ENCODE data around the gene KHDRBS1.
A peak's percentile ranks its signal among the peaks of the same experiment; 100 is the strongest.

The KHDRBS1 gene

DNA sequence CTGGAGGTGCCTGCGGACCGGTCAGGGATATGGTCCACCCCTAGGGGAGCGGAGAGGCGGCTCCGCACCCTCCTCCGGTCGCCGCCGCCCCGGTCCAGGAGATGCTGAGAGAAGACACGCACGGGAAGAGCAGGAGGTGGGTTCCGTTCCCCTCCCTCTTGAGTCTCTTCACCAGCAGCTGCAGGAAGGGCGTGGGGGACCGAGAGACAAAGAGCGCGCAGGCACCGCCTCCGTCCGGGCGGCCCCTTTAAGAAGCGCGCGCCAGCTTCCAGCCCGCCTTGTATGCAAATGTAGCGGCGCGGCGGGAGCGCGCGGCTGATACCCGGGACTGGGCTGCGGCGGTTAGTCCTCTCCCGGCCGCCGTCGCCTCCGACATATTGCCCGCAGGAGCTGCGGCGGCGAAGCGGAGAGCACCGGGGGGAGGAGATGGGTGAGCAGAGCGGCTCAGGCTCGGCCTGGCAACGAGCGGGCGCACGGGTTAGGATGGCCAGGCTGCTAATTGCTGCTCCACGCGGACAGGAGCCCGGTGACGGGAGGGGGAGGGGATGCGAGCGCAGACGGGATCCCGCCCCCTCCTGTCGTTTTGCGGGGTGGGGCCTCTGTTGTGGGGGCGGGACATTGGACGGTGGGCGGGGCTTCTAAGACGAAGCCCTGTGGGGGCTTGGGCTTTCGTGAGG, 59.1 kb downstream of the KHDRBS1 start, which contains the start of gene TMEM39B (continued):
- TF ChIP-seq, protein P1, sequence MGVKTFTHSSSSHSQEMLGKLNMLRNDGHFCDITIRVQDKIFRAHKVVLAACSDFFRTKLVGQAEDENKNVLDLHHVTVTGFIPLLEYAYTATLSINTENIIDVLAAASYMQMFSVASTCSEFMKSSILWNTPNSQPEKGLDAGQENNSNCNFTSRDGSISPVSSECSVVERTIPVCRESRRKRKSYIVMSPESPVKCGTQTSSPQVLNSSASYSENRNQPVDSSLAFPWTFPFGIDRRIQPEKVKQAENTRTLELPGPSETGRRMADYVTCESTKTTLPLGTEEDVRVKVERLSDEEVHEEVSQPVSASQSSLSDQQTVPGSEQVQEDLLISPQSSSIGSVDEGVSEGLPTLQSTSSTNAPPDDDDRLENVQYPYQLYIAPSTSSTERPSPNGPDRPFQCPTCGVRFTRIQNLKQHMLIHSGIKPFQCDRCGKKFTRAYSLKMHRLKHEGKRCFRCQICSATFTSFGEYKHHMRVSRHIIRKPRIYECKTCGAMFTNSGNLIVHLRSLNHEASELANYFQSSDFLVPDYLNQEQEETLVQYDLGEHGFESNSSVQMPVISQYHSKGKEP (tag by site-specific recombination; IDR thresholded peaks at IDR 0.05): no peak
- TF ChIP-seq ZNF223 (tag by site-specific recombination; IDR thresholded peaks at IDR 0.05) (no peak), ZNF837 (tag by site-specific recombination; IDR thresholded peaks at IDR 0.05) (no peak), KLF7 (tag by site-specific recombination; IDR thresholded peaks at IDR 0.05; ENCODE audit: borderline replicate concordance) (0 out of 2 replicates have a peak, but pooled peaks have one; percentile 19), ZFP37 (tag by site-specific recombination; IDR thresholded peaks at IDR 0.05) (peak; percentile 40; the same call in 1 of the 2 replicates), ZNF747 (tag by site-specific recombination; IDR thresholded peaks at IDR 0.05) (no peak), IKZF3 (tag by site-specific recombination; IDR thresholded peaks at IDR 0.05) (no peak), ZIC2 (tag by site-specific recombination; IDR thresholded peaks at IDR 0.05) (0 out of 2 replicates have a peak, but pooled peaks have one; percentile 35), WT1 (tag by site-specific recombination; IDR thresholded peaks at IDR 0.05) (no peak; the same call in 1 of the 2 replicates), ZNF473 (tag by site-specific recombination; IDR thresholded peaks at IDR 0.05) (no peak), ZNF324 (tag by site-specific recombination; IDR thresholded peaks at IDR 0.05) (peak; percentile 88), EGR2 (tag by site-specific recombination; IDR thresholded peaks at IDR 0.05; ENCODE audit: low read depth) (no peak)
- TF ChIP-seq, protein P2, sequence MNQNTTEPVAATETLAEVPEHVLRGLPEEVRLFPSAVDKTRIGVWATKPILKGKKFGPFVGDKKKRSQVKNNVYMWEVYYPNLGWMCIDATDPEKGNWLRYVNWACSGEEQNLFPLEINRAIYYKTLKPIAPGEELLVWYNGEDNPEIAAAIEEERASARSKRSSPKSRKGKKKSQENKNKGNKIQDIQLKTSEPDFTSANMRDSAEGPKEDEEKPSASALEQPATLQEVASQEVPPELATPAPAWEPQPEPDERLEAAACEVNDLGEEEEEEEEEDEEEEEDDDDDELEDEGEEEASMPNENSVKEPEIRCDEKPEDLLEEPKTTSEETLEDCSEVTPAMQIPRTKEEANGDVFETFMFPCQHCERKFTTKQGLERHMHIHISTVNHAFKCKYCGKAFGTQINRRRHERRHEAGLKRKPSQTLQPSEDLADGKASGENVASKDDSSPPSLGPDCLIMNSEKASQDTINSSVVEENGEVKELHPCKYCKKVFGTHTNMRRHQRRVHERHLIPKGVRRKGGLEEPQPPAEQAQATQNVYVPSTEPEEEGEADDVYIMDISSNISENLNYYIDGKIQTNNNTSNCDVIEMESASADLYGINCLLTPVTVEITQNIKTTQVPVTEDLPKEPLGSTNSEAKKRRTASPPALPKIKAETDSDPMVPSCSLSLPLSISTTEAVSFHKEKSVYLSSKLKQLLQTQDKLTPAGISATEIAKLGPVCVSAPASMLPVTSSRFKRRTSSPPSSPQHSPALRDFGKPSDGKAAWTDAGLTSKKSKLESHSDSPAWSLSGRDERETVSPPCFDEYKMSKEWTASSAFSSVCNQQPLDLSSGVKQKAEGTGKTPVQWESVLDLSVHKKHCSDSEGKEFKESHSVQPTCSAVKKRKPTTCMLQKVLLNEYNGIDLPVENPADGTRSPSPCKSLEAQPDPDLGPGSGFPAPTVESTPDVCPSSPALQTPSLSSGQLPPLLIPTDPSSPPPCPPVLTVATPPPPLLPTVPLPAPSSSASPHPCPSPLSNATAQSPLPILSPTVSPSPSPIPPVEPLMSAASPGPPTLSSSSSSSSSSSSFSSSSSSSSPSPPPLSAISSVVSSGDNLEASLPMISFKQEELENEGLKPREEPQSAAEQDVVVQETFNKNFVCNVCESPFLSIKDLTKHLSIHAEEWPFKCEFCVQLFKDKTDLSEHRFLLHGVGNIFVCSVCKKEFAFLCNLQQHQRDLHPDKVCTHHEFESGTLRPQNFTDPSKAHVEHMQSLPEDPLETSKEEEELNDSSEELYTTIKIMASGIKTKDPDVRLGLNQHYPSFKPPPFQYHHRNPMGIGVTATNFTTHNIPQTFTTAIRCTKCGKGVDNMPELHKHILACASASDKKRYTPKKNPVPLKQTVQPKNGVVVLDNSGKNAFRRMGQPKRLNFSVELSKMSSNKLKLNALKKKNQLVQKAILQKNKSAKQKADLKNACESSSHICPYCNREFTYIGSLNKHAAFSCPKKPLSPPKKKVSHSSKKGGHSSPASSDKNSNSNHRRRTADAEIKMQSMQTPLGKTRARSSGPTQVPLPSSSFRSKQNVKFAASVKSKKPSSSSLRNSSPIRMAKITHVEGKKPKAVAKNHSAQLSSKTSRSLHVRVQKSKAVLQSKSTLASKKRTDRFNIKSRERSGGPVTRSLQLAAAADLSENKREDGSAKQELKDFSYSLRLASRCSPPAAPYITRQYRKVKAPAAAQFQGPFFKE (tag by site-specific recombination; IDR thresholded peaks at IDR 0.05; ENCODE audit: borderline replicate concordance): no peak
- TF ChIP-seq, protein P3, sequence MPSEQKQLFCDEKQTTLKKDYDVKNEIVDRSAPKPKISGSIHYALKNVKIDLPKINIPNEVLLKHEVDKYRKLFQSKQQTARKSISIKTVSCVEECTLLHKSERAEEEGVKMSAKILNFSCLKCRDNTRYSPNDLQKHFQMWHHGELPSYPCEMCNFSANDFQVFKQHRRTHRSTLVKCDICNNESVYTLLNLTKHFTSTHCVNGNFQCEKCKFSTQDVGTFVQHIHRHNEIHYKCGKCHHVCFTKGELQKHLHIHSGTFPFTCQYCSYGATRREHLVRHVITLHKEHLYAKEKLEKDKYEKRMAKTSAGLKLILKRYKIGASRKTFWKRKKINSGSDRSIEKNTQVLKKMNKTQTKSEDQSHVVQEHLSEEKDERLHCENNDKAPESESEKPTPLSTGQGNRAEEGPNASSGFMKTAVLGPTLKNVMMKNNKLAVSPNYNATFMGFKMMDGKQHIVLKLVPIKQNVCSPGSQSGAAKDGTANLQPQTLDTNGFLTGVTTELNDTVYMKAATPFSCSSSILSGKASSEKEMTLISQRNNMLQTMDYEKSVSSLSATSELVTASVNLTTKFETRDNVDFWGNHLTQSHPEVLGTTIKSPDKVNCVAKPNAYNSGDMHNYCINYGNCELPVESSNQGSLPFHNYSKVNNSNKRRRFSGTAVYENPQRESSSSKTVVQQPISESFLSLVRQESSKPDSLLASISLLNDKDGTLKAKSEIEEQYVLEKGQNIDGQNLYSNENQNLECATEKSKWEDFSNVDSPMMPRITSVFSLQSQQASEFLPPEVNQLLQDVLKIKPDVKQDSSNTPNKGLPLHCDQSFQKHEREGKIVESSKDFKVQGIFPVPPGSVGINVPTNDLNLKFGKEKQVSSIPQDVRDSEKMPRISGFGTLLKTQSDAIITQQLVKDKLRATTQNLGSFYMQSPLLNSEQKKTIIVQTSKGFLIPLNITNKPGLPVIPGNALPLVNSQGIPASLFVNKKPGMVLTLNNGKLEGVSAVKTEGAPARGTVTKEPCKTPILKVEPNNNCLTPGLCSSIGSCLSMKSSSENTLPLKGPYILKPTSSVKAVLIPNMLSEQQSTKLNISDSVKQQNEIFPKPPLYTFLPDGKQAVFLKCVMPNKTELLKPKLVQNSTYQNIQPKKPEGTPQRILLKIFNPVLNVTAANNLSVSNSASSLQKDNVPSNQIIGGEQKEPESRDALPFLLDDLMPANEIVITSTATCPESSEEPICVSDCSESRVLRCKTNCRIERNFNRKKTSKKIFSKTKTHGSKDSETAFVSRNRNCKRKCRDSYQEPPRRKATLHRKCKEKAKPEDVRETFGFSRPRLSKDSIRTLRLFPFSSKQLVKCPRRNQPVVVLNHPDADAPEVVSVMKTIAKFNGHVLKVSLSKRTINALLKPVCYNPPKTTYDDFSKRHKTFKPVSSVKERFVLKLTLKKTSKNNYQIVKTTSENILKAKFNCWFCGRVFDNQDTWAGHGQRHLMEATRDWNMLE (tag by site-specific recombination; conservative IDR thresholded peaks at IDR 0.05; ENCODE audit: low read depth): no peak
- TF ChIP-seq, protein P4, sequence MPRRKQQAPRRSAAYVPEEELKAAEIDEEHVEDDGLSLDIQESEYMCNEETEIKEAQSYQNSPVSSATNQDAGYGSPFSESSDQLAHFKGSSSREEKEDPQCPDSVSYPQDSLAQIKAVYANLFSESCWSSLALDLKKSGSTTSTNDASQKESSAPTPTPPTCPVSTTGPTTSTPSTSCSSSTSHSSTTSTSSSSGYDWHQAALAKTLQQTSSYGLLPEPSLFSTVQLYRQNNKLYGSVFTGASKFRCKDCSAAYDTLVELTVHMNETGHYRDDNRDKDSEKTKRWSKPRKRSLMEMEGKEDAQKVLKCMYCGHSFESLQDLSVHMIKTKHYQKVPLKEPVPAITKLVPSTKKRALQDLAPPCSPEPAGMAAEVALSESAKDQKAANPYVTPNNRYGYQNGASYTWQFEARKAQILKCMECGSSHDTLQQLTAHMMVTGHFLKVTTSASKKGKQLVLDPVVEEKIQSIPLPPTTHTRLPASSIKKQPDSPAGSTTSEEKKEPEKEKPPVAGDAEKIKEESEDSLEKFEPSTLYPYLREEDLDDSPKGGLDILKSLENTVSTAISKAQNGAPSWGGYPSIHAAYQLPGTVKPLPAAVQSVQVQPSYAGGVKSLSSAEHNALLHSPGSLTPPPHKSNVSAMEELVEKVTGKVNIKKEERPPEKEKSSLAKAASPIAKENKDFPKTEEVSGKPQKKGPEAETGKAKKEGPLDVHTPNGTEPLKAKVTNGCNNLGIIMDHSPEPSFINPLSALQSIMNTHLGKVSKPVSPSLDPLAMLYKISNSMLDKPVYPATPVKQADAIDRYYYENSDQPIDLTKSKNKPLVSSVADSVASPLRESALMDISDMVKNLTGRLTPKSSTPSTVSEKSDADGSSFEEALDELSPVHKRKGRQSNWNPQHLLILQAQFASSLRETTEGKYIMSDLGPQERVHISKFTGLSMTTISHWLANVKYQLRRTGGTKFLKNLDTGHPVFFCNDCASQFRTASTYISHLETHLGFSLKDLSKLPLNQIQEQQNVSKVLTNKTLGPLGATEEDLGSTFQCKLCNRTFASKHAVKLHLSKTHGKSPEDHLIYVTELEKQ (tag by site-specific recombination; IDR thresholded peaks at IDR 0.05; ENCODE audit: borderline replicate concordance): no peak
- TF ChIP-seq, protein P5, sequence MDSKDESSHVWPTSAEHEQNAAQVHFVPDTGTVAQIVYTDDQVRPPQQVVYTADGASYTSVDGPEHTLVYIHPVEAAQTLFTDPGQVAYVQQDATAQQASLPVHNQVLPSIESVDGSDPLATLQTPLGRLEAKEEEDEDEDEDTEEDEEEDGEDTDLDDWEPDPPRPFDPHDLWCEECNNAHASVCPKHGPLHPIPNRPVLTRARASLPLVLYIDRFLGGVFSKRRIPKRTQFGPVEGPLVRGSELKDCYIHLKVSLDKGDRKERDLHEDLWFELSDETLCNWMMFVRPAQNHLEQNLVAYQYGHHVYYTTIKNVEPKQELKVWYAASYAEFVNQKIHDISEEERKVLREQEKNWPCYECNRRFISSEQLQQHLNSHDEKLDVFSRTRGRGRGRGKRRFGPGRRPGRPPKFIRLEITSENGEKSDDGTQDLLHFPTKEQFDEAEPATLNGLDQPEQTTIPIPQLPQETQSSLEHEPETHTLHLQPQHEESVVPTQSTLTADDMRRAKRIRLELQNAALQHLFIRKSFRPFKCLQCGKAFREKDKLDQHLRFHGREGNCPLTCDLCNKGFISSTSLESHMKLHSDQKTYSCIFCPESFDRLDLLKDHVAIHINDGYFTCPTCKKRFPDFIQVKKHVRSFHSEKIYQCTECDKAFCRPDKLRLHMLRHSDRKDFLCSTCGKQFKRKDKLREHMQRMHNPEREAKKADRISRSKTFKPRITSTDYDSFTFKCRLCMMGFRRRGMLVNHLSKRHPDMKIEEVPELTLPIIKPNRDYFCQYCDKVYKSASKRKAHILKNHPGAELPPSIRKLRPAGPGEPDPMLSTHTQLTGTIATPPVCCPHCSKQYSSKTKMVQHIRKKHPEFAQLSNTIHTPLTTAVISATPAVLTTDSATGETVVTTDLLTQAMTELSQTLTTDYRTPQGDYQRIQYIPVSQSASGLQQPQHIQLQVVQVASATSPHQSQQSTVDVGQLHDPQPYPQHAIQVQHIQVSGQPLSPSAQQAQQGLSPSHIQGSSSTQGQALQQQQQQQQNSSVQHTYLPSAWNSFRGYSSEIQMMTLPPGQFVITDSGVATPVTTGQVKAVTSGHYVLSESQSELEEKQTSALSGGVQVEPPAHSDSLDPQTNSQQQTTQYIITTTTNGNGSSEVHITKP (tag by site-specific recombination; IDR thresholded peaks at IDR 0.05): peak; percentile 71; the same call in 1 of the 2 replicates
